Right ventricle myocardium inferior (tissue), 1 donor: Measurements from ENCODE around the gene TSHZ2. TPM values are rescaled to one million over a fixed set of nuclear protein-coding genes. Genes with fewer than 3 reads are reported as not detected.

Experiments used
- ATAC-seq: fragments of 200-7000 bp; cut with Tn5 transposase; one replicate; pipeline ENCODE4 v1.9.1; 2020; ENCODE audit warnings: mild to moderate bottlenecking, moderate library complexity
- DNase-seq: peaks from one replicate; pipeline ENCODE4 v3.0.0; 2021; ENCODE audit errors: missing footprints
- intact Hi-C: fragments of 100-400 bp; cut with DNase I; formaldehyde crosslinking; loops from one replicate; pipeline ENCODE4 v1.11.0; 2022
- total RNA-seq: library from RNA; stranded (reverse); fragmentation: NEBNext Ultra II Directional; extraction: Animal tissue kit (Norgen Biotek cat#: 25700); gene quantifications from one replicate; pipeline ENCODE4 v1.2.1, GENCODE V29; 2021
- donor health status: DM: no; HTN: yes; CAD: no; lungs with severe emphysema.

The TSHZ2 gene
- total RNA-seq, 1 donor from 2014 or later, result 4.2 TPM

- intact Hi-C loops, result no loop called here
- ATAC-seq, result peak; percentile 26
Measured at GRCh38 chr20:53162251-53162835, 190.2 kb downstream of the TSHZ2 start.

GRCh38 chr20:53163486-53163885 lies 191.3 kb downstream of the TSHZ2 start:
- DNase-seq, result no peak
- peak; percentile 37 for ATAC-seq
- intact Hi-C loops, result no loop called here

More at GRCh38 chr20:53162251-53162835, 190.2 kb downstream of the TSHZ2 start:
- DNase-seq, result no peak

GRCh38 chr20:53164072-53164471 lies 191.9 kb downstream of the TSHZ2 start:
- DNase-seq (no peak), ATAC-seq (no peak)
- intact Hi-C loops, result no loop called here

DNA sequence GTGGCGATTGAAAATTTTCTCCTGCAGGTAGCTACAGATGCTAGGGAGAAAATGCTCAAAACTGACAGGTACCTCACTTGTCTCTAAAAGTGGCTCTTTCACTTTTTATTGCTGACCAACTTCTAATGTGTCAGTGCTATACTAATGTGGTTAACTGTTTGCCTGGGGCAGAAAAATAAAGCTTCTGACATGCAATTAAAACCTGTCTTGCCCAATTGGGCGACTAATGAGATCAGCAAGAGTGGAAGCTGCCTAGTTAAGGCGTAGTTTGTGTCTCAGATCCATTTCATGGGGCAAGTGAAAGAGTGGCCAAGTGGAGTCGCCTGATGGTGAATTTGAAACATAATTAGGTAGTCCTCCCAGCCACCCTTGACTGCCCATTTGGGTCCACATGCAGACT lies 193.3 kb downstream of the TSHZ2 start:
- ATAC-seq (no peak), DNase-seq (no peak)
- intact Hi-C loops, result no loop called here

GRCh38 chr20:53168491-53168890 lies 196.3 kb downstream of the TSHZ2 start:
- DNase-seq (no peak), ATAC-seq (no peak)
- intact Hi-C loops, result no loop called here

- ATAC-seq (no peak), DNase-seq (no peak)
- intact Hi-C loops, result no loop called here
Measured at GRCh38 chr20:53170196-53170595, 198.0 kb downstream of the TSHZ2 start.

GRCh38 chr20:53171065-53171464 lies 198.9 kb downstream of the TSHZ2 start:
- DNase-seq, result no peak
- intact Hi-C loops, result no loop called here
- ATAC-seq, result no peak

DNA sequence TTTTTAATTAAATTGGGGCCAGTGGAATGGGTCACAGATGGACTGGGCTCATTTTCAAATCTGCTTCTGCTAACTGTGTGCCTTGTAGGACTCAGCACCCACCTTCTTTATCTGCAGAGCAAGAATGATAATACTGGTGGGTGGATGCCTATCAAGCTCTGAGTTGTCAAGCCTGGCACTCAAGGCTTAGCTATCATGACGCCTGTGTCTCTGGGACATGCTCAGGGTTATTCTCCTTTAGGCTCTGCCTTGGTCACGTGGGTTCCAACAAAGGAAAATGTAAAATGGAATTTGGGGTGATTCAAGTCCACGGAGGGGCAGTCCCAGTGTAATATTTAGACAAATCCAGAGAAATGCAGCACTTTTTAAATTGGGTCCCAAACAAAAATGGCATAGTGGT lies 202.3 kb downstream of the TSHZ2 start:
- intact Hi-C loops, result no loop called here
- ATAC-seq, result no peak
- DNase-seq, result no peak

- no peak for DNase-seq
- ATAC-seq, result no peak
- intact Hi-C loops, result no loop called here
Measured at GRCh38 chr20:53175135-53175780, 203.1 kb downstream of the TSHZ2 start.

- no peak for DNase-seq
- ATAC-seq, result no peak
- intact Hi-C loops, result no loop called here
Measured at GRCh38 chr20:53176134-53176533, 204.0 kb downstream of the TSHZ2 start.

DNA sequence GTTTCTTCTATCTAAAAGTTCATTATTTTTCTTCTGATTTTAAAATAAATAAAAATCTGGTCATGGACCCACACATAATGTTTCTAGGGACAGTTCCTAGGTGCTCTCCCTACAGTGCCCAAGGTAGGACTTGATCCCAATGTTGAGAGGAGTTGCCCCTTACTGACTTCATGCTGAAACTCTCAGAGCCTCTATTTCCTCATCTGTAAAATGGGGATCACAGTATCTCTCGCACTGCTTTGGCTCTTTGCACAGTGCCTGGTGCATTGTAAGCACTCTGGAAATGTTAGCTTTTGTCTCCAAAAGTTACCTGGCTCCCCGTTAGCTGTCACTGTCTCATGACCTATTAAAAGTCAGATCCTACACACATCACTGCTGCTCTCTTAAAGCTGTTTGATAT lies 205.5 kb downstream of the TSHZ2 start:
- no peak for ATAC-seq
- intact Hi-C loops, result no loop called here

DNA sequence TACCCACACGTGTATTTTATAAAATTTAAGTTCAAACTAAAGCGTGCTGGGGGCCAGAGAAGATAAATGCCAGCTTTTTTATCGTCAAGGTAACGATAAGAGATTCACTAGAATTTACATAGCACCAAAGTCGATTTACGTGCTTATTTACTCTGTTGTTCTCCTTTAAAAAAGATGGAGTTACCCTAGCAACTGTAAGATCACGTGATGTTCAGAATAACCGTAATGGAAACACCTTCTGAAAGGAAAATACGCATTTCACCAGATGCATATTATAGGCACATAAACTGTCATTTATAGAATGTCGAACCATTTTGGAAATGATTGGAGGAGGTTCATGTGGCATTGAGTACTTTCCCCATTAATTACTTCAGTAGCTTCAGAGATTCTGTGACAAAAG lies 207.6 kb downstream of the TSHZ2 start:
- ATAC-seq (no peak), DNase-seq (no peak)
- intact Hi-C loops, result no loop called here

More for the DNA sequence above, 205.5 kb downstream of the TSHZ2 start:
- no peak for DNase-seq

DNA sequence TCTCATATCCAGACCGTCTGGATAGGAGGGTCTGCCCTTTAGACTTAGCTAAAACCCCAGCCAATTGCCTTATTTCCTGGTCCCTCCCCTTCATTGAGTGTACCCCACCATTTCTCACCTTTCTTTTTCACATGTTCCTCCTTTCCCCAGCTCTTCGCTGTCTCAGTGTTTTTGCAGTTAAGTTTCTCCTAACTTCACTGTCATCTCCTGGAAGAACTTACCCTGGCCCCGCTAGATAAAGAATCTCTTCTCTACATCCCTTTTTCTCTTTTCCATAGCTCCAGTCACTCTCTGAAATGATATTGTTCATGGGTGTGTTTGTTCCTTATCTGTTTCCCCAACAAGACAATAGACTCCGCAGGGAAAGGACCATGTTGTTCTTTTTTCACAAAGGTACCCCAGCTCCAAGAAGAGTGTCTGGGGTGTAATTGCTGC lies 208.8 kb downstream of the TSHZ2 start:
- intact Hi-C loops, result no loop called here

DNA sequence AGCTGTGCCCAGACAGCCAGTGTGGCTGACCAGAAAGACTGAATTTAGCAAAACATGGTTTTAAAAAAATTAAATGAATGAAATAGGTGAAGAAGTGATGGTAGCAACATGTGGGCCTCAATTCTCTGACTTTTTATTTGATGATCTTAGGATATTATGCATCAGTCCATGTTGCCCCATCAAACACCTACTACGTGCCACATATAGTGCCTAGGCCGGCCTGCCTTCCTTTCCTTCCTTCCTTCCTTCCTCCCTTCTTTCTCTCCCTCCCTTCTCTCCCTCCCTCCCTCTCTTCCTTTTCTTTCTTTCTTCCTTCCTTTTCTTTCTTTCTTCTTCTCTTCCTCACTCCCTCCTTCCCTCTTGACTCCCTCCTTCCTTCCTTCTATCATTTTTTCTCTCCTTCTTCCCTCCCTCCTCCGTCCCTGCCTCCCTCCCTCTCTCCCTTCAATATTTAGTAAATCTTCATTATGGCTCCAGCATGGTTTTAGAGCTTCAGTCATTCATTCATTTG lies 209.8 kb downstream of the TSHZ2 start:
- intact Hi-C loops, result no loop called here
- ATAC-seq (no peak), DNase-seq (no peak)

More for the DNA sequence above, 208.8 kb downstream of the TSHZ2 start:
- DNase-seq (no peak), ATAC-seq (no peak)

DNA sequence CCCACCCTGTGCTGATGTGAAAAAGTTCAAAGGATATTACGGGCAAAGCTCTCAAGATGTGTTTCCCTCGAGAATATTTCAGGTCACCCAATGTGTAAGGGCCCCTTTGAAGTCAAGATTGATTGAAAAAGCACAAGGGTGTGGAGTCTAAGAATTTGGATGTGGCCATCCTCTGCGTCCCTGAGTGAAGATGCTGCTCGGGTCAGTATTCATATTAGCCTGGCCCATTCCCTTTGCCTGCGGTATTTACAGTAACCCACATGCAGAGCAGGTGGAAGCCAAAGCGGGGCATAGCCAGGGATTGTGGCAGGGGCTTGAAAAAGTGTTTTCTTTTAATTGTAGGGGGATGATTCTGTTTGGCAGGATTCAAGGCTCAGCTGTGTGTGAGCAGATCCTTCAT lies 211.0 kb downstream of the TSHZ2 start:
- no peak for ATAC-seq
- intact Hi-C loops, result no loop called here

DNA sequence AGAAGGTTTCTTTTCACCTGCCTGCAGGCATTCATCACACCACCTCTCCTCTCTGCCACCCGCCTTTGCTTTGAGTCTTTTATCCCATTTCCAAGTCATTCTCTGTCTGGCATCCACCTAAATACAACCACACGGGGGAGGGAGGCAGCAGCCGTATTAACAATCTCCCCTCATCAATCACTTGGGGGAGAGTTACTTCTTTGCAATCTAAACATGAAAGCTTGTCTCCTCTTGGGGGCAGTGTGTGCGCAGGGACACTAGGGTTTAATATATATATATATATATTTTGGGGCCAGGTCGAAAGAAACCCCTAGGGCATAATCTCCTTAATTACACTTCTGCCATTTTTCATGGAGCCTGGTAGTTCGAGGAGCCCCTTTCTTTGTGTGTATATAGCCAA lies 214.5 kb downstream of the TSHZ2 start:
- no peak for DNase-seq
- intact Hi-C loops, result no loop called here

More for the DNA sequence above, 211.0 kb downstream of the TSHZ2 start:
- no peak for DNase-seq

DNA sequence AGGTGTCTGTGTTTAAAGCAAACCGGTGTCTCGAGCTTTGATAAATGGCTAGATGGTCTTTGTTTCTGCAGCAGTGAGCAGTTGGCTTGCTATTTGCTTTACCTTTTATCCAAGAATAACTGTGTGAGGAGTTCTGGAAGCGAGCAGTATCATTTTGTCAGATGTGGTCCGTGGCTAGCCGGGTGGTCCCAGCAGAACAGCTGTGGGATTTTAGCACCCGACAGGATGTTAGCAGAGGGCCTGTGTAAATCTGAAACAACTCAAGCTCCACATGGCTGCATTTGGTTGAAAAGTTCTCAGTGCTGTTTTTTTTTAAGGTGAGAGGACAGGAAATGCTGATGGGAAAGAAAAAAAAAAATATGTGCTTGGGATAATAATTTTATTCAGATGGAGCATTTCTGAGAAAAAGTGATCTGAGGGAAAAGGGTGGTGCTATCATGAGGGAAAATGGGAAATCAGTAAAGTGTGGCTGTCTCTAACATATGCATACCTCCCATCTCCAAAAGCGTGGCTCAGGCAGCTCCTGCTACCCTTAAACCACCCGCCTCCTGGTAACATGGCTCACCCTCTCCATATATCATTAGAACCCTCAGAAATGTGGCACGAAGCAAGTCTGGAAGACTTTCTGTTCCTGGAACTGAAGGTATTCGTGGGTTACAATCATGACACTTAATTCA lies 215.4 kb downstream of the TSHZ2 start:
- no peak for ATAC-seq
- no peak for DNase-seq
- intact Hi-C loops, result no loop called here

More for the DNA sequence above, 214.5 kb downstream of the TSHZ2 start:
- no peak for ATAC-seq

DNA sequence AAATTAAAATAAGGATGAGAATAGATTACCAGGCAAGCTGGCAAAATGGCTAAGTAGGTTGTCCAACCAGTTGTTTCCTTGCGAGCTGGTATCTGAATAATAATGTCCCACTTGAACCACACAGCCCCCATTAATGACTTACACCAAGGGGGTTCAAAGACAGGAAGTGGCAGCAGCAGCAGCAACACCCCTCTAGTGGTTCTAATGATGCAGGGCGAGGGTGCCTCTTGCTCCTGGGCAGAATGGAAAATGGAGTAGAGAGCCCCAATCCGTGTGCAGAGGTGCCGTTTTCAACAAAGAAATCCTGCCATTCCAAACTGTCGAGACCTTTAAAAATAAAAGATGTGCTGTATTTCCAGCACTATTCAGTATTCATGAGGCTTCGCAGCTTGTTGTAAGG lies 218.1 kb downstream of the TSHZ2 start:
- DNase-seq, result no peak
- intact Hi-C loops, result no loop called here
- no peak for ATAC-seq

- DNase-seq, result no peak
- no peak for ATAC-seq
- intact Hi-C loops, result no loop called here
Measured at GRCh38 chr20:53191957-53192356, 219.8 kb downstream of the TSHZ2 start.
